Measurements from ENCODE around the gene MRPL1.
"Not testable (repeated sequence)": the region's sequence is repeated elsewhere in the genome, so short reads cannot be mapped to it uniquely, and the experiment has no call there.

Gene MRPL1

DNA sequence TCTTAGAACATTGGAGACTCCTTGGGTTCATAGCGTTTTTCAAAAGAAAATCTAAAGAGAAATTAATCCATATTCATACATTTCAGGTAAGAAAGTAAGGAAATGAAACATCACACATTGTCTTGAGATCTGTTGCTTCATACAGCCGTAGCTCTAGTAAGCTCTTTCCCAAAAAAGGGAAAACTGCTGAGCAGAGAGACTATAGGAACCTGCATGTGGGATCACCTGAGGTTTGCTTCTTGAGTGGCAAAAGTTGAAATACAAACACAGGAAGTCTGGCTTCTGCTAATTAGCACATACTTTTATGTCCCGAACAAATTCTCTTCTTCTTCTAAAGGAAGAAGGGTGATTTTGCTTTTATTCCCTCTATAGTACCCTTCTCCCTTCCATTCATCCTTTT, 57.7 kb downstream of the MRPL1 start:
- H3K36me3 ChIP-seq (ENCODE audit: control insufficient read depth in 1 of 2, insufficient read depth in 2 of 2, low read length in 2 of 2), result peaks cover 0 to under 1% of the 10 kb centered on the region in 2 donors
- H3K27ac ChIP-seq (ENCODE audit: low read length), result no peak overlapping the region

DNA sequence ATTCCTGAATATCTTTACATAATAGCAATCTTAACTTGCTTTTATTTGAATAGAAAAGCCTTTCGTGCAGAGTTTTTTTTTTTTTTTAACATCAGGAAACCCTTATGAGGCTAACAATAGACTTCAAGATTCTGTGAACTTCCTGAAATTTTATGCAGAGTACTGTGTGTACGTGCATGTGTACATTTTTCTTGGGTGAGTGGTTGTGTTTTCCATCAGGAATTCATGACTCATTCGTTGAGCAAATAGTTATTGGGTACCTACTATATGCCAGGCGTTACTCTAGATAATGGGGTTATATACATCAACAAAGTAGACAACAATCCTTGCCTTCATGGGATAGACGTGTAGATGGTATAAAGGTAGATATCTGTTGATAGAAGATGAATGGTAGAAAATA, 59.1 kb downstream of the MRPL1 start:
- peaks cover 0 to 7% of the 10 kb centered on the region in 2 donors for H3K36me3 ChIP-seq (ENCODE audit: control insufficient read depth in 1 of 2, insufficient read depth in 2 of 2, low read length in 2 of 2)
- H3K4me1 ChIP-seq (ENCODE audit: control insufficient read depth in 1 of 2, insufficient read depth in 2 of 2, low read length in 2 of 2), result no peaks in the 10 kb centered on the region
- H3K4me3 ChIP-seq (ENCODE audit: low read depth in 1 of 2, low read length in 2 of 2), result no peak overlapping the region
- no peak overlapping the region for H3K27ac ChIP-seq (ENCODE audit: low read length)
- no peaks in the 10 kb centered on the region for H3K27me3 ChIP-seq (ENCODE audit: low read depth, low read length)
- peaks cover 0 to 9% of the 10 kb centered on the region in 2 donors for H3K9me3 ChIP-seq (ENCODE audit: control insufficient read depth in 1 of 2, low read length in 2 of 2)

More for the DNA sequence above, 57.7 kb downstream of the MRPL1 start:
- Histone ChIP-seq H3K4me3 (ENCODE audit: low read depth in 1 of 2, low read length in 2 of 2) (no peak overlapping the region), H3K4me1 (ENCODE audit: control insufficient read depth in 1 of 2, insufficient read depth in 2 of 2, low read length in 2 of 2) (no peaks in the 10 kb centered on the region), H3K9me3 (ENCODE audit: control insufficient read depth in 1 of 2, low read length in 2 of 2) (peaks cover 0 to 3% of the 10 kb centered on the region in 2 donors), H3K27me3 (ENCODE audit: low read depth, low read length) (no peaks in the 10 kb centered on the region)

DNA sequence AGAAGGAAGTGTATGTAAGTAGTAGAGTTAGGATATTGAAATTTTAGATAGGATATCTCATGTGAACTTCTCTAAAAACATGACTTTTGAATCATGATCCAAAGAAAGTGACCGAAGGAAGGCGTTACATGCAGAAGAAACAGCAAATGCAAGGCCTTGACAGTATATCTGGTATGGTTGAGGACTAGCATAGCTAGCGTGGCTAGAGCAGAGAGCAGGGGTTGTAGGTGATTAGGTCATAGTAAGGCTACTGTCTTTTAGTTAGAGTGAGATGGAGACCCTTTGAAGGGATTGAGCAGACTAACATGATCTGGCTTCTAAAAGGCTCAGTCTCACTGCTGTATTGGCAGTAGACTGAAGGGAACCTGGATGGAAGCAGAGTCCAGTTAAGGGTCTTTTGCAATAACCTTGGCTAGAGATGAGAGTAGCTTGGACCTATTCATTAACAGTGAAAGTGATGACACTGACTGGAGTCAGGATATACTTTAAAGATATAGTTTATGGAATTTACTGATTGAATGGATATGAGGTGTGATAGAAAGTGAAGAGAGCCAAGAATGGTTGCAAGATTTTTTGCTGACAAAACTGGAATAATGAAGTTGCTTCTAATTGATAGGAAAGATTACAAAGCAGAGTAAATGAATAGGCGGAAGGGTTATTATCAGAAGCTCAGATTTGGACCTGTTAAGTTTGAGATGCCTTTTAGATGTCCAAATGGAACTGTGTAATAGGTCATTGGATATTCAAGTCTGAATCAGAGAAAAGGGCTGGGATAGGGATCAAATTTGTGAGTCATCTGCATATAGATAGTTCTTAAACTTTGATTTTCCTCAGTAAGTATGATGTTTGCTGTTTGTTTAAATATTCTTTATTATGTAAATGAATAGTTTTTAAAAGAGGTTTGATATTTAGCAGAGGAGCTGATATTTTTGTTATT, 59.8 kb downstream of the MRPL1 start:
- Histone ChIP-seq H3K4me3 (ENCODE audit: low read depth in 1 of 2, low read length in 2 of 2) (no peak overlapping the region), H3K4me1 (ENCODE audit: control insufficient read depth in 1 of 2, insufficient read depth in 2 of 2, low read length in 2 of 2) (no peaks in the 10 kb centered on the region), H3K9me3 (ENCODE audit: control insufficient read depth in 1 of 2, low read length in 2 of 2) (peaks cover 0 to 9% of the 10 kb centered on the region in 2 donors), H3K27me3 (ENCODE audit: low read depth, low read length) (no peaks in the 10 kb centered on the region), H3K27ac (ENCODE audit: low read length) (no peak overlapping the region), H3K36me3 (ENCODE audit: control insufficient read depth in 1 of 2, insufficient read depth in 2 of 2, low read length in 2 of 2) (peaks cover 0 to 7% of the 10 kb centered on the region in 2 donors)

DNA sequence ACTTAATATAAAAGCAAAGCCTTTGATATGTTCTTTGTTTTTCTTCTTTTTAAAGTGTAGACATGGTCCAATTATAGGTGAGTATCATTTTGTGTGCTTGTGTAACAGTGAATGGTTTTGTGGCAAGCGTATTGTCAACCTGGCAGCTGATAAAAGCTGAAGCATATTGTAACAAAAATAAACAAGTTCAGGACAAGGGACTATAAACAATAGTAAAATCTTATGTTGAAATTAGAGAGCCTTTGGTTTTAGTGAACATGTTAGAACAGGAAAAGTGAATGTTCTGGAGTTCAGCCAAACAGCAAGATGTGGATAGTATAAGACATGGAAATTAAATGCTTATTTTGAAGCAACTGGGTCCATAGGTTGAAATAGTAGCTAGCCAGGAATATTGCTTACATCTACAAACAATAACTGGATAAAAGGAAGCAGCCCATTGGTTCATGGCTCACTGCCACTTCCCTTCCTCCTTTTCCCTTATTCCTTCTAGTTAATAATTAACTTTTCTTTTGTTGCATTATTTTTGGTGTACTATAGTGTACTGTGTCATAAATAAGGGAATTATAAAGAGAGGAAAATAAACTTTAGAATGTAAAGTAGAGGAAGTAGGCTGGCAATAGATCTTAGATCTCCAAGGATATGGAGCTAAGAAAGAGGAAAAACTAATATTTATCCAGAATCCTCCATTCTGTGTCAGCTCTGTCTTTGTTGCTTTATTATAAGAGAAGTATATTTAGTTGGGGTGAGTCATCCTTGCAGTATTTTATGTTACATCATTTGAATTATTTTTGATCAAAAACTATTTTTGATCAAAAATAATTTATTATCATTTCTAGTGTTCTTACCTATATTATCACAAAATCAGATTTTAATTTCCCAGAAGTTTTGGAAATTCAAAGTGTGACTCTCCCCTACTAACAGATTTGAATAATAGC, 65.6 kb downstream of the MRPL1 start:
- H3K9me3 ChIP-seq (ENCODE audit: control insufficient read depth in 1 of 2, low read length in 2 of 2), result peaks cover 0 to 9% of the 10 kb centered on the region in 2 donors
- H3K4me1 ChIP-seq (ENCODE audit: control insufficient read depth in 1 of 2, insufficient read depth in 2 of 2, low read length in 2 of 2), result peaks cover 0 to 6% of the 10 kb centered on the region in 2 donors
- peaks cover 7% of the 10 kb centered on the region in 2 donors for H3K36me3 ChIP-seq (ENCODE audit: control insufficient read depth in 1 of 2, insufficient read depth in 2 of 2, low read length in 2 of 2)
- no peak overlapping the region for H3K4me3 ChIP-seq (ENCODE audit: low read depth in 1 of 2, low read length in 2 of 2)
- H3K27ac ChIP-seq (ENCODE audit: low read length), result no peak overlapping the region
- no peaks in the 10 kb centered on the region for H3K27me3 ChIP-seq (ENCODE audit: low read depth, low read length)

DNA sequence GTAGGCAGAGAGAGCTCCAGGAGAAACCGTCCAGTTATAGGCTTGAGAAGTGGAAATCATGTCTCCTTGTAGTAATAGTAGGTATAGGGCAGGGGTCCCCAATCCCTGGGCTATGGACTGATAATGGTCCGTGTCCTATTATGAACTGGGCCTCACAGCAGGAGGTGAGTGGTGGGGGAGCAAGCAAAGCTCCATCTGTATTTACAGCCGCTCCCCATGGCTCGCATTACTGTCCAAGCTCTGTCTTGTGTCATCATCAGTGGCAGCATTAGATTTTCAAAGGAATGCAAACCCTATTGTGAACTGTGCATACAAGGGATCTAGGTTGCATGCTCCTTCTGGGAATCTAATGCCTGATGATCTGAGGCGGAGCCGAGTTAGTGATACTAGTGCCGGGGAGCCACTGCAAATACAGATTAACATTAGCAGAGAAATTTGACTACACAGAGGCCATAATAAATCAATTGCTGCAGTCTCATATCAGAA, 67.6 kb downstream of the MRPL1 start:
- peaks cover 0 to 6% of the 10 kb centered on the region in 2 donors for H3K4me1 ChIP-seq (ENCODE audit: control insufficient read depth in 1 of 2, insufficient read depth in 2 of 2, low read length in 2 of 2)
- peaks cover 0 to 6% of the 10 kb centered on the region in 2 donors for H3K9me3 ChIP-seq (ENCODE audit: control insufficient read depth in 1 of 2, low read length in 2 of 2)
- H3K36me3 ChIP-seq (ENCODE audit: control insufficient read depth in 1 of 2, insufficient read depth in 2 of 2, low read length in 2 of 2), result peaks cover 7% of the 10 kb centered on the region in 2 donors
- no peaks in the 10 kb centered on the region for H3K27me3 ChIP-seq (ENCODE audit: low read depth, low read length)
- no peak overlapping the region for H3K27ac ChIP-seq (ENCODE audit: low read length)
- no peak overlapping the region for H3K4me3 ChIP-seq (ENCODE audit: low read depth in 1 of 2, low read length in 2 of 2)

DNA sequence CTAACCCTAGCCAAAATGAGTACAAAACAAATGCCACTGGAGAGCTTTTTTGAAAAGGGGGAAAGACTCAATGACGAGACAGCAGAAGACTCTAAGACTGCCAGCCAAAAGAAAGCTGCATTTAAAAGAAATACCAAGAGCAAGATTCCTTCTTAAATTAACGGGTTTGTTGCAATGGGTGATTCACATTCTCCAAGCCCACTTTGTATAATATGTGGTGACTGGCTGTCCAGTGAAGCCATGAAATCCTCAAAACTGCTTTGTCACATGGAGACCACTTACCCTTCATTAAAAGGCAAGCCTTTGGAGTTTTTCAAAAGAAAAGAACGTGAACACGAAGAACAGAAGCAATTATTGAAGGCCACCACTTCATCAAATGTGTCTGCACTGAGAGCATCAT, 68.2 kb downstream of the MRPL1 start:
- Histone ChIP-seq H3K9me3 (ENCODE audit: control insufficient read depth in 1 of 2, low read length in 2 of 2) (peaks cover 0 to 4% of the 10 kb centered on the region in 2 donors), H3K4me1 (ENCODE audit: control insufficient read depth in 1 of 2, insufficient read depth in 2 of 2, low read length in 2 of 2) (peaks cover 0 to 6% of the 10 kb centered on the region in 2 donors), H3K27me3 (ENCODE audit: low read depth, low read length) (no peaks in the 10 kb centered on the region), H3K27ac (ENCODE audit: low read length) (no peak overlapping the region), H3K4me3 (ENCODE audit: low read depth in 1 of 2, low read length in 2 of 2) (no peak overlapping the region), H3K36me3 (ENCODE audit: control insufficient read depth in 1 of 2, insufficient read depth in 2 of 2, low read length in 2 of 2) (peaks cover under 1 to 7% of the 10 kb centered on the region in 2 donors)

GRCh38 chr4:77931452-77932135, 69.0 kb downstream of the MRPL1 start:
- peaks cover 0 to 6% of the 10 kb centered on the region in 2 donors for H3K4me1 ChIP-seq (ENCODE audit: control insufficient read depth in 1 of 2, insufficient read depth in 2 of 2, low read length in 2 of 2)
- H3K36me3 ChIP-seq (ENCODE audit: control insufficient read depth in 1 of 2, insufficient read depth in 2 of 2, low read length in 2 of 2), result peaks cover 2 to 7% of the 10 kb centered on the region in 2 donors
- H3K27me3 ChIP-seq (ENCODE audit: low read depth, low read length), result no peaks in the 10 kb centered on the region
- no peak overlapping the region for H3K27ac ChIP-seq (ENCODE audit: low read length)
- H3K9me3 ChIP-seq (ENCODE audit: control insufficient read depth in 1 of 2, low read length in 2 of 2), result no peaks in the 10 kb centered on the region
- no peak overlapping the region for H3K4me3 ChIP-seq (ENCODE audit: low read depth in 1 of 2, low read length in 2 of 2)

GRCh38 chr4:77938560-77938959, 75.9 kb downstream of the MRPL1 start:
- Histone ChIP-seq H3K27ac (ENCODE audit: low read length) (no peak overlapping the region), H3K27me3 (ENCODE audit: low read depth, low read length) (no peaks in the 10 kb centered on the region), H3K9me3 (ENCODE audit: control insufficient read depth in 1 of 2, low read length in 2 of 2) (no peaks in the 10 kb centered on the region), H3K36me3 (ENCODE audit: control insufficient read depth in 1 of 2, insufficient read depth in 2 of 2, low read length in 2 of 2) (peaks cover 4 to 16% of the 10 kb centered on the region in 2 donors), H3K4me1 (ENCODE audit: control insufficient read depth in 1 of 2, insufficient read depth in 2 of 2, low read length in 2 of 2) (no peaks in the 10 kb centered on the region), H3K4me3 (ENCODE audit: low read depth in 1 of 2, low read length in 2 of 2) (no peak overlapping the region)

- not testable (repeated sequence) for H3K9me3 ChIP-seq (ENCODE audit: control insufficient read depth in 1 of 2, low read length in 2 of 2); H3K27ac ChIP-seq (ENCODE audit: low read length); H3K27me3 ChIP-seq (ENCODE audit: low read depth, low read length); H3K4me3 ChIP-seq (ENCODE audit: low read depth in 1 of 2, low read length in 2 of 2); H3K36me3 ChIP-seq (ENCODE audit: control insufficient read depth in 1 of 2, insufficient read depth in 2 of 2, low read length in 2 of 2); H3K4me1 ChIP-seq (ENCODE audit: control insufficient read depth in 1 of 2, insufficient read depth in 2 of 2, low read length in 2 of 2)
Measured at GRCh38 chr4:77945929-77946328, 83.3 kb downstream of the MRPL1 start.

GRCh38 chr4:77950203-77950602, 87.6 kb downstream of the MRPL1 start:
- H3K27me3 ChIP-seq (ENCODE audit: low read depth, low read length), result no peaks in the 10 kb centered on the region
- H3K9me3 ChIP-seq (ENCODE audit: control insufficient read depth in 1 of 2, low read length in 2 of 2), result peaks cover 0 to 5% of the 10 kb centered on the region in 2 donors
- no peak overlapping the region for H3K4me3 ChIP-seq (ENCODE audit: low read depth in 1 of 2, low read length in 2 of 2)
- no peaks in the 10 kb centered on the region for H3K4me1 ChIP-seq (ENCODE audit: control insufficient read depth in 1 of 2, insufficient read depth in 2 of 2, low read length in 2 of 2)
- no peak overlapping the region for H3K27ac ChIP-seq (ENCODE audit: low read length)
- peaks cover 19 to 23% of the 10 kb centered on the region in 2 donors for H3K36me3 ChIP-seq (ENCODE audit: control insufficient read depth in 1 of 2, insufficient read depth in 2 of 2, low read length in 2 of 2)

Measured in muscle layer of duodenum (tissue), 2 donors.